NCI-H446 (cell line): ENCODE measurements around the gene GTF3C5.
"Not testable (repeated sequence)": the region's sequence is repeated elsewhere in the genome, so short reads cannot be mapped to it uniquely, and the experiment has no call there.

Experiments
- DNase-seq, 2 experiments: peaks; one replicate each; lab custom pipeline; 2025; lab: John Stamatoyannopoulos, UW

Gene GTF3C5

DNA sequence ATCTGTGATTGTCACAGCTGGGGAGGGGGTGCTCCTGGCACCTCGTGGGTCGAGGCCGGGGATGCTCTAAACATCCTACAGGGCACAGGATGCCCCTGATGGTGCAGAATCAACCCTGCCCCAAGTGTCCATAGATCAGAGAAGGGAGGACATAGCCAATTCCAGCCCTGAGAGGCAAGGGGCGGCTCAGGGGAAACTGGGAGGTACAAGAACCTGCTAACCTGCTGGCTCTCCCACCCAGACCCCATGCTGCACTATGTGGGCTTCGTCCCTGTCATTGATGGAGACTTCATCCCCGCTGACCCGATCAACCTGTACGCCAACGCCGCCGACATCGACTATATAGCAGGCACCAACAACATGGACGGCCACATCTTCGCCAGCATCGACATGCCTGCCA lies 37.6 kb downstream of the GTF3C5 start:
- not testable (repeated sequence) for DNase-seq

- DNase-seq = not testable (repeated sequence)
Measured at GRCh38 chr9:133070500-133070961, 39.7 kb downstream of the GTF3C5 start.

- not testable (repeated sequence) for DNase-seq
Measured at GRCh38 chr9:133070985-133071384, 40.2 kb downstream of the GTF3C5 start.

DNA sequence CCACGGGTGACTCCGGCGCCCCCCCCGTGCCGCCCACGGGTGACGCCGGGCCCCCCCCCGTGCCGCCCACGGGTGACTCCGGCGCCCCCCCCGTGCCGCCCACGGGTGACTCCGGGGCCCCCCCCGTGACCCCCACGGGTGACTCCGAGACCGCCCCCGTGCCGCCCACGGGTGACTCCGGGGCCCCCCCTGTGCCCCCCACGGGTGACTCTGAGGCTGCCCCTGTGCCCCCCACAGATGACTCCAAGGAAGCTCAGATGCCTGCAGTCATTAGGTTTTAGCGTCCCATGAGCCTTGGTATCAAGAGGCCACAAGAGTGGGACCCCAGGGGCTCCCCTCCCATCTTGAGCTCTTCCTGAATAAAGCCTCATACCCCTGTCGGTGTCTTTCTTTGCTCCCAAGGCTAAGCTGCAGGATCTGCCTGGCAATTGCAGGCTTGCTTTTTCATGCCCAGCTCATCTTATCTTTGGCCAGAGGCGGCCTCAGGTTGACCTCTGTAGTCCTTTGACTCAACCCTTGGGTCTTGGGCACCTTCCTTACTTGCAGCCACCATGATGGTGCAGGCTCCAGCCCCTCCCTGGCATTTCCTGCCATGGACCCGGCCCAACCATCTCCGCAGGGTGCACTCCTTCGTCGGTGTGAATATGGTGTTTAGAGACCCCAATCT lies 40.8 kb downstream of the GTF3C5 start:
- no peak for DNase-seq

- not testable (repeated sequence) for DNase-seq
Measured at GRCh38 chr9:133072210-133072609, 41.4 kb downstream of the GTF3C5 start.

- DNase-seq = no peak
Measured at GRCh38 chr9:133073086-133074014, 42.6 kb downstream of the GTF3C5 start.

- DNase-seq = no peak
Measured at GRCh38 chr9:133074111-133074651, 43.4 kb downstream of the GTF3C5 start.

GRCh38 chr9:133075925-133076630 lies 45.3 kb downstream of the GTF3C5 start:
- no peak for DNase-seq

DNA sequence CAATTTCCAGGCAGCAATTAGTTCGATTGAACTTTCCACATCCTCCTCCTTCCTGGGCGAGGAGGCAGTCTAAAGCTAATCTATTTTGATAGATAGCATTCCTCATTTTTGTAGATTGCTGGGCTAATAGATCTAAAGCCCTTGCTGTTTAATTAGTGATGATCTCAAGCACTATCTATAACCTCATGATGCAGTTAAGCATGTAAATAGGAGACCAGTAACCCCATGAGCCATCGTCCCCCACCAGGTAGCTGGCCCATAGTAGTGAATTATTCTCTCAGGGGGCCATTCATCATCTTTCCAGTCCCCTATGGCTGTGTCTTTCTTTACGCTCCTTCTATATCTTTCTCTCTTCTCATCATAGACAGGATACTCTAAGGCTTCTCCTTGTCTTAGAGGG lies 45.9 kb downstream of the GTF3C5 start:
- DNase-seq = no peak

GRCh38 chr9:133078486-133078885 lies 47.7 kb downstream of the GTF3C5 start:
- DNase-seq = no peak

GRCh38 chr9:133080161-133080560 lies 49.4 kb downstream of the GTF3C5 start:
- DNase-seq = no peak

- not testable (repeated sequence) for DNase-seq
Measured at GRCh38 chr9:133080786-133081779, 50.3 kb downstream of the GTF3C5 start.

DNA sequence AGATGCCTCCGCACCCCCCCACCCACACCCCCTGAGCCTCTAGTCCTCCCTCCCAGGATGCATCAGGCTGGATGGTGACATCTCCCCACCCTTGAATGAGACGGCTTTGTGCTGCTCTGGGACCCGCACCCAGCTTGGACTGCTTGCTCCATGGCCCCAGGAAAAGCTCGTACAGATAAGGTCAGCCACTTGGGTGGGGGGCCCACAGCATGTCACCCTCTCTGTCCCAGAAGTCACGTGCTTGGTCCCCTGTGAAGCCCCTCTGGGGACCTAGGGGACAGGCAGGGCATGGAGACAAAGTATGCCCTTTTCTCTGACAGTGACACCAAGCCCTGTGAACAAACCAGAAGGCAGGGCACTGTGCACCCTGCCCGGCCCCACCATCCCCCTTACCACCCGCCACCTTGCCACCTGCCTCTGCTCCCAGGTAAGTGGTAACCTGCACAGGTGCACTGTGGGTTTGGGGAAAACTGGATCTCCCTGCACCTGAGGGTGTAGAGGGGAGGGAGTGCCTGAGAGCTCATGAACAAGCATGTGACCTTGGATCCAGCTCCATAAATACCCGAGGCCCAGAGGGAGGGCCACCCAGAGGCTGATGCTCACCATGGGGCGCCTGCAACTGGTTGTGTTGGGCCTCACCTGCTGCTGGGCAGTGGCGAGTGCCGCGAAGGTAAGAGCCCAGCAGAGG lies 51.3 kb downstream of the GTF3C5 start:
- not testable (repeated sequence) for DNase-seq

GRCh38 chr9:133083688-133084087 lies 52.9 kb downstream of the GTF3C5 start:
- DNase-seq = not testable (repeated sequence)

- DNase-seq = not testable (repeated sequence)
Measured at GRCh38 chr9:133086212-133086860, 55.5 kb downstream of the GTF3C5 start.

DNA sequence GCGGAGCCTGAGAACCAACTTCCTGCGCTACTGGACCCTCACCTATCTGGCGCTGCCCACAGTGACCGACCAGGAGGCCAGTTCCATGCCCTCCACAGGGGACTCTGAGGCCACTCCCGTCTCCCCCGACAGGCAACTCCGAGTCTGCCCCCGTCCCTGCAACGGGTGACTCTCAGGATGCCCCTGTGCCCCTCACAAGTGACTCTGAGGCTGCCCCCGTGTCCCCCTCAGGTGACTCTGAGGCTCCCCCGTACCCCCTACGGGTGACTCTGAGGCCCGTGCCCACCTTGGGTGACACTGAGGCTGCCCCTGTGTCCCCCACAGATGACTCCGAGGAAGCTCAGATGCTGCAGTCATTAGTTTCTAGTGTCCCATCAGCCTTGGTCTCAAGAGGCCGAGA lies 56.1 kb downstream of the GTF3C5 start:
- no peak for DNase-seq

DNA sequence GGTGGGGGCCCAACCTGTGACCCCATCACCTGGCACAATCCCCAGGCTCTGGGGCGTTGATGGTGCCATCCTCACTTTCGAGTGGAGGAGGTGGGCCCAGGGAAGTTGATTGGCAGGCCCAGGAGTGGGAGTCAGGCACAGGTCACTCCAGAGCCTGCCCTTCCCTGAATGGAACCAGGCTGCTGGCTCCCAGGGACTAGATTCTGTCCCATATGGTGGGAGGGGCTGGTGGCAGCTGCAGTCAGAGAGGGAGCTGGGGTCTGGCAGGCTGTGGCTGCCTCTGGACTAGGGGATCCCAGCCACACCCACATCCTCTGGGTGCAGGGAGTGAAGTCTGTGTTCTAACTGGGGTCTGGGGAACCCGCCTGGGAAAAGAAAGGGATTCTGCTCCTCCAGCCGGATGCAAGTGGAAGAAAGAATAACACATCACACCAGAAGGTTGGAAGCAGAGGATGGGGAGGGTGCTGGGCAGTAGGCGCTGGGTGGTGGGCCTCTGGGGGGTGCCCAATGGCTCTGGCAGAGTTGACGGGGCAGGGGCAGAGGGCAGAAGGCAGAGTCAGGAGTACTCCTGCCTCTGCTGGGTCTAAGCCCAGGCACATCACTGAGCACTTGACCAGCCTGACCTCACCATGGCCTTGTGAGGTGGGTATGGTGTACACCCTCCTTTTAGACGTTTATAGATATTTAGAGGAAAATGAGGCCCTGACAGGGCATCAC lies 56.8 kb downstream of the GTF3C5 start:
- no peak for DNase-seq

DNA sequence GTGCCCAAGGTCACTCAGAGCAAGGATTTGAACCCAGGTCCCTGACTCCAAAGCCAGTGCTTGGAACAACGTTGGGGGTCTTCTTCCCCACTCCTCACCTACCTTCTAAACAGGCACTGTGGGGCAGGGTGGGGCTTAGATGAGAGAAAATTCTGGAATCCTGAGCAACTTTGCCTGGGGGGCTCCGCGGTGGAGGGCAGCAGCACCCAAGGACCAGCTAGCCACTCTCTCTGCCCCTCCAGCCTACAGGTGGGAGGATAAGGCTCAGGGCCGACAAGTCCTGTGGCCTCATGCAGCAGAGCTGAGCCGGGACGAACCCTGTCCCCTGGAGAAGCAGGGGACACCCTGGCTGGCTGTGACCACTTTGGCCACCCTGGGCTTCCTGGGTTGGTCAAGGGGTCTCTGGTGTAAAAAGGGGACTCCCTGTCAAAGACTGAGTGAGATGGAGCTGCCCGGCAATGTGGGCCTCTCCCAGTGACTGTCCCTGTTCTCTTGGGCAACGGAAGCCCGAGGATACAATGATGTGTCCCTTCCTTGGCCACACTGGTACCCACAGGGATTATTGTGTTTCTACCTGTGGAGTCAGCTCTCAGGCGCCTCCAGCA lies 57.5 kb downstream of the GTF3C5 start:
- DNase-seq = no peak

- no peak for DNase-seq
Measured at GRCh38 chr9:133088756-133089155, 58.0 kb downstream of the GTF3C5 start.
